ENCODE data around the gene RAB22A. TPM values are rescaled to one million over a fixed set of nuclear protein-coding genes. Genes with fewer than 3 reads are reported as not detected.
A peak's percentile ranks its signal among the peaks of the same experiment; 100 is the strongest.

The RAB22A gene
- polyA plus RNA-seq, 1 experiment, result 14.9 TPM

DNA sequence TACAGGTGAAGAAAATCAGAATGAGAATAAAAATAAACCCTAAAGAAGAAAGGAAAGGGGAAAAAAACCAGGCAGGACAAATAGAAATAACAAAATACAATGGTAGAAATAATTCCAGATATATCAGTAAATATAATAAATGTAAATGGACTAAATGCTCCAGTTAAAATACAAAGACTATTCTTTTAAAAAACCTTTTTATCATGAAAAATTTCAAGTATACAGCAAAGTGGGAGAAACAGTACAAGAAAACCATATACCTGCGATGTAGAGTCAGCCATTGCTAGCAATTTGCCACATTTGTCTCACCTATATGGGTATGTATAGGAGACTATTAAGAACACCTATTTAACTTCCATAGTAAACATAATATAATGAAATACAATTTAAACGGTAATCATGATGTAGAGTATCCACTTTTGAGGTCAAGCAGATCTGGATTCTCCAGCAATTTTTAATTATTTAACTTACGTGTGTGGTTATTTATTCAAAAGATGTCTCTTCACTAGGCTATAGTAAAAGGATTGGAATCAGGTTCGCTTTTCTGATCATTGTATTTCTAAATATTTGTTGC, 78.6 kb downstream of the RAB22A start:
- H3K4me3 ChIP-seq (ENCODE audit: low read depth, low read length), result no peak overlapping the region
- H3K27me3 ChIP-seq (ENCODE audit: control insufficient read depth, insufficient read depth, low read length), result no peaks in the 10 kb centered on the region
- H3K9me3 ChIP-seq (ENCODE audit: control insufficient read depth, insufficient read depth, low read length), result no peaks in the 10 kb centered on the region; the same call in 1 of the 2 replicates
- TF ChIP-seq, protein P1, sequence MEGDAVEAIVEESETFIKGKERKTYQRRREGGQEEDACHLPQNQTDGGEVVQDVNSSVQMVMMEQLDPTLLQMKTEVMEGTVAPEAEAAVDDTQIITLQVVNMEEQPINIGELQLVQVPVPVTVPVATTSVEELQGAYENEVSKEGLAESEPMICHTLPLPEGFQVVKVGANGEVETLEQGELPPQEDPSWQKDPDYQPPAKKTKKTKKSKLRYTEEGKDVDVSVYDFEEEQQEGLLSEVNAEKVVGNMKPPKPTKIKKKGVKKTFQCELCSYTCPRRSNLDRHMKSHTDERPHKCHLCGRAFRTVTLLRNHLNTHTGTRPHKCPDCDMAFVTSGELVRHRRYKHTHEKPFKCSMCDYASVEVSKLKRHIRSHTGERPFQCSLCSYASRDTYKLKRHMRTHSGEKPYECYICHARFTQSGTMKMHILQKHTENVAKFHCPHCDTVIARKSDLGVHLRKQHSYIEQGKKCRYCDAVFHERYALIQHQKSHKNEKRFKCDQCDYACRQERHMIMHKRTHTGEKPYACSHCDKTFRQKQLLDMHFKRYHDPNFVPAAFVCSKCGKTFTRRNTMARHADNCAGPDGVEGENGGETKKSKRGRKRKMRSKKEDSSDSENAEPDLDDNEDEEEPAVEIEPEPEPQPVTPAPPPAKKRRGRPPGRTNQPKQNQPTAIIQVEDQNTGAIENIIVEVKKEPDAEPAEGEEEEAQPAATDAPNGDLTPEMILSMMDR (IDR thresholded peaks at IDR 0.05; ENCODE audit: low read depth, low read length), result no peak
- no peak for DNase-seq (ENCODE audit: low read depth, low spot score)
- no peak overlapping the region for H3K27ac ChIP-seq (ENCODE audit: low read depth, low read length)
- ChIA-PET POLR2A (interaction anchor here (1.0 to 1.1 kb wide), 2 partner anchors 124 to 127 kb away, joined by 3 to 5 read pairs; partner anchors contain the start of gene APCDD1L), CTCF (interaction anchor here (1.0 to 1.1 kb wide), 2 partner anchors 154 to 263 kb away, joined by 3 to 4 read pairs; partner anchors contain the start of gene STX16)

- CTCF ChIA-PET, result interaction anchor here (0.5 to 1.1 kb wide), 8 partner anchors 8 to 262 kb away, joined by 3 to 4 read pairs (median 4); partner anchors contain the start of gene STX16
- POLR2A ChIA-PET, result interaction anchor here (0.6 to 1.1 kb wide), 7 partner anchors 10 to 262 kb away, joined by 3 to 12 read pairs (median 3); partner anchors contain the start of genes APCDD1L and STX16
- H3K9me3 ChIP-seq (ENCODE audit: control insufficient read depth, insufficient read depth, low read length), result no peaks in the 10 kb centered on the region; the same call in 1 of the 2 replicates
Observed at GRCh38 chr20:58388882-58389323, 79.4 kb downstream of the RAB22A start, which contains the start of gene VAPB. TSS of gene VAPB (plus strand) at chr20:58389229. CDS start at chr20:58389460, 231 bp downstream.

DNA sequence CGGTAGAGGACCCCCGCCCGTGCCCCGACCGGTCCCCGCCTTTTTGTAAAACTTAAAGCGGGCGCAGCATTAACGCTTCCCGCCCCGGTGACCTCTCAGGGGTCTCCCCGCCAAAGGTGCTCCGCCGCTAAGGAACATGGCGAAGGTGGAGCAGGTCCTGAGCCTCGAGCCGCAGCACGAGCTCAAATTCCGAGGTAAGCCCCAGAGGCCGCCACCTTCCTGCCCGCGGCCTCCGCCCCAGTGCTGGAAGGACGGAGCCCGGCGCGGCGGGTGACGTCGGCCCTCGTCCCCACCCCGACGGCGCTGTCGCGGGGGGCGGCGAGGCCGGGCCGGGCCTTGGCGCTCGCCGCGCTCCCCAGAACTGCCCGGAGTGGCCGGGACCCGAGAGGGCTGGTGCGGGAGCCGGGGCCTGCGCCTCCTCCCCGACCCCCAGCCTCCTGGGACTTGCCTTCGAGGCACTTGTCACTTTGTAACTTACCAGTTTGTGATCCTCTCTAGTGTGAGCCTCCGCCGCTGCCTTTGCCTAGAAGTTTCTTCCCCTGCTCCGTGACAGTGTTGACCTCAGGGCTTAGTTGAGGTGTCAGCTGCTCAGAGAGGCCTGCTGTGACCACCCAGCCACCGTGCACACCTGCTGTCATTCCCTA, 79.9 kb downstream of the RAB22A start:
- Histone ChIP-seq H3K27ac (ENCODE audit: low read depth, low read length) (peak overlapping the region; percentile 86), H3K27me3 (ENCODE audit: control insufficient read depth, insufficient read depth, low read length) (no peaks in the 10 kb centered on the region), H3K4me3 (ENCODE audit: low read depth, low read length) (peak overlapping the region; percentile 93), H3K9me3 (ENCODE audit: control insufficient read depth, insufficient read depth, low read length) (no peaks in the 10 kb centered on the region; the same call in 1 of the 2 replicates)
- CTCF ChIA-PET, result interaction anchor here (0.5 to 1.1 kb wide), 5 partner anchors 8 to 156 kb away, joined by 3 to 4 read pairs (median 4); no protein-coding TSS in a partner anchor
- TF ChIP-seq, protein P1 (IDR thresholded peaks at IDR 0.05; ENCODE audit: low read depth, low read length), result no peak
- DNase-seq (ENCODE audit: low read depth, low spot score), result no peak
- POLR2A ChIA-PET, result interaction anchor here (0.8 to 1.1 kb wide), 4 partner anchors 29 to 262 kb away, joined by 3 to 12 read pairs (median 4); partner anchors contain the start of genes APCDD1L and STX16

More at GRCh38 chr20:58388882-58389323, 79.4 kb downstream of the RAB22A start, which contains the start of gene VAPB:
- TF ChIP-seq, protein P1 (IDR thresholded peaks at IDR 0.05; ENCODE audit: low read depth, low read length), result no peak
- peak within 1 kb of the TSS; percentile 86 for H3K27ac ChIP-seq (ENCODE audit: low read depth, low read length)
- peak within 1 kb of the TSS; percentile 93 for H3K4me3 ChIP-seq (ENCODE audit: low read depth, low read length)
- peak; percentile 92 for DNase-seq (ENCODE audit: low read depth, low spot score)
- H3K27me3 ChIP-seq (ENCODE audit: control insufficient read depth, insufficient read depth, low read length), result no peaks in the 10 kb centered on the region

DNA sequence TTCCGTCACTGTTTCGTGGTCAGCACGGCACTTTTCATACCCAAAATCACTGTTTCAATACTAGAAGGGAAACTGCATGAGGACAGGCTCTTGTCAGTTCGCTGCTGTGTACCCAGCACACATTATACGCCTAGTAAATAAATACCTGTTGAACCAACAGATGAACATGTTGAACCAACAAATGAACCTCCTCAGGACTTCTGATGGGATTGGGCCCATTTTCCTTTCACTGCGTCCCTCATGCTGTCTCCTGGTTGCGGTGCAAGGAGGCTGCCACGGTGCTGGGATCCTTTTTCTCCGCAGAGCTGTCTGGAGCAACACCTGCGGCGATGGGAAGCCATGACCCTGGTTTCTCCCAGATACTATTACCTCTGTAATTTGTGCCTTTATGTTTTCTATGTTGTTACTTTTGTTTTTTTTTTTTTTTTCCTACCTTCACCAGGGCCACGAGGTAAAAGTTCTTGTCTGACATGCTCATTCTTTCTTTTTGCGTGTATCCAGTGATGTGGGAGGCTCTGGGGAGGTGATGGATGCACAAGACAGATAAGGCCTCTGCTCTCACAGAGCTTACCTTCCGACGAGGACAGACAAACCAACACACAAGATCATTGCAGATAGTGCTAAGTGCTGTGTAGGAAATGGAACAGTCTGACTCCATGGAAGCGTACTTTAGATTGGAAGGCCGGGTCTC, 80.6 kb downstream of the RAB22A start:
- peak overlapping the region; percentile 93 for H3K4me3 ChIP-seq (ENCODE audit: low read depth, low read length)
- H3K27me3 ChIP-seq (ENCODE audit: control insufficient read depth, insufficient read depth, low read length), result no peaks in the 10 kb centered on the region
- ChIA-PET CTCF (no interaction called here), POLR2A (no interaction called here)
- TF ChIP-seq, protein P1 (IDR thresholded peaks at IDR 0.05; ENCODE audit: low read depth, low read length), result no peak
- no peaks in the 10 kb centered on the region; the same call in 1 of the 2 replicates for H3K9me3 ChIP-seq (ENCODE audit: control insufficient read depth, insufficient read depth, low read length)
- DNase-seq (ENCODE audit: low read depth, low spot score), result no peak
- no peak overlapping the region for H3K27ac ChIP-seq (ENCODE audit: low read depth, low read length)
